ENCODE measurements around the gene PIGS.

GRCh38 chr17:28508211-28508724, 63.1 kb downstream of the PIGS start:
- no peak for TF ChIP-seq ESRRA (IDR thresholded peaks at IDR 0.05; ENCODE audit: borderline replicate concordance, low read depth)
- no peak for TF ChIP-seq GABPB2 (CRISPR knock-in tag; conservative IDR thresholded peaks at IDR 0.05)
- TF ChIP-seq, protein P1, sequence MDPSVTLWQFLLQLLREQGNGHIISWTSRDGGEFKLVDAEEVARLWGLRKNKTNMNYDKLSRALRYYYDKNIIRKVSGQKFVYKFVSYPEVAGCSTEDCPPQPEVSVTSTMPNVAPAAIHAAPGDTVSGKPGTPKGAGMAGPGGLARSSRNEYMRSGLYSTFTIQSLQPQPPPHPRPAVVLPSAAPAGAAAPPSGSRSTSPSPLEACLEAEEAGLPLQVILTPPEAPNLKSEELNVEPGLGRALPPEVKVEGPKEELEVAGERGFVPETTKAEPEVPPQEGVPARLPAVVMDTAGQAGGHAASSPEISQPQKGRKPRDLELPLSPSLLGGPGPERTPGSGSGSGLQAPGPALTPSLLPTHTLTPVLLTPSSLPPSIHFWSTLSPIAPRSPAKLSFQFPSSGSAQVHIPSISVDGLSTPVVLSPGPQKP (CRISPR knock-in tag; IDR thresholded peaks at IDR 0.05) = no peak
- no peak for TF ChIP-seq HBP1 (CRISPR knock-in tag; IDR thresholded peaks at IDR 0.05)
